KMS-11 (cell line): ENCODE measurements around the gene NPW.

ENCODE experiments used
- H2AFZ ChIP-seq: fragments of 200-600 bp; sonication (generic); 2 replicates; pipeline ENCODE4 v1.6.1; 2016; ENCODE audit warnings: antibody characterized with exemption, mixed run types, low read depth
- H3K27ac ChIP-seq: fragments of 200-600 bp; sonication (generic); 2 replicates; pipeline ENCODE4 v1.6.1; 2016; ENCODE audit warnings: mild to moderate bottlenecking, mixed run types
- H3K27me3 ChIP-seq: fragments of 200-600 bp; sonication (generic); 2 replicates; pipeline ENCODE4 v1.6.1; 2017; ENCODE audit warnings: mild to moderate bottlenecking, low read depth, mixed run types, moderate library complexity; ENCODE audit not compliant: insufficient read depth
- H3K36me3 ChIP-seq: fragments of 200-600 bp; sonication (generic); 2 replicates; pipeline ENCODE4 v1.6.1; 2017; ENCODE audit warnings: mild to moderate bottlenecking, mixed run types; ENCODE audit not compliant: insufficient read depth
- H3K4me1 ChIP-seq: fragments of 200-600 bp; sonication (generic); 2 replicates; pipeline ENCODE4 v1.6.1; 2016; ENCODE audit warnings: mild to moderate bottlenecking, low read depth, mixed run types; ENCODE audit not compliant: poor library complexity, severe bottlenecking
- H3K4me2 ChIP-seq: fragments of 200-600 bp; sonication (generic); 2 replicates; pipeline ENCODE4 v1.7.0; 2016; ENCODE audit warnings: mild to moderate bottlenecking, mixed run types
- H3K4me3 ChIP-seq: fragments of 200-600 bp; sonication (generic); IDR thresholded peaks from 2 replicates; pipeline ENCODE4 v1.6.1; 2017; ENCODE audit warnings: low read depth, low read length, mixed read lengths; ENCODE audit not compliant: insufficient read depth
- H3K79me2 ChIP-seq: fragments of 200-600 bp; sonication (generic); 2 replicates; pipeline ENCODE4 v1.6.1; 2016; ENCODE audit warnings: low read depth, mixed run types; ENCODE audit not compliant: insufficient read depth
- H3K9ac ChIP-seq: fragments of 200-600 bp; sonication (generic); 2 replicates; pipeline ENCODE4 v1.6.1; 2016; ENCODE audit warnings: mild to moderate bottlenecking, mixed run types
- H4K20me1 ChIP-seq: fragments of 200-600 bp; sonication (generic); 2 replicates; pipeline ENCODE4 v1.6.1; 2016; ENCODE audit warnings: mild to moderate bottlenecking, mixed run types; ENCODE audit not compliant: insufficient read depth
- CTCF ChIP-seq: fragments of 200-600 bp; sonication (generic); conservative IDR thresholded peaks from 2 replicates; pipeline ENCODE4 v1.6.1; 2017; ENCODE audit warnings: low read depth, mild to moderate bottlenecking, antibody characterized with exemption, low read length, moderate library complexity, mixed read lengths

The NPW gene

DNA sequence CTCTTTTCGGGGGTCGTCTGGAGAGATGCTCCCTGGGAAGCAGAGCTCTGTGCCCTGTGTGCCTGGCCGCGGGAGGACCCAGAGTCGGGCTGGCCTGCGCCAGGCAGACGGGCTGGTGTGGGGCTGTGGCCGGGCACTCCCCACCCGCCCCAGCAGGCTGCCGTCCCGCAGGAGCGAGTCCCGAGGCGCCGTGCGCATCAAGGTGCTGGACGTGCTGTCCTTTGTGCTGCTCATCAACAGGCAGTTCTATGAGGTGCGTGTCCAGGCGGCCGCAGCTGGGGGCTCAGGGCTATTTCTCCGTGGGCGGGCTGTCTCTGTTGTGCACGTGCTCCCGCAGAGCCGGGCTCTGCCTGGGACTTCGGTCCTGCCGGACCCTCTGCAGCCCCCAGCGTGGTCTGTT lies 43.2 kb downstream of the NPW start:
- TF ChIP-seq CTCF = no peak
- peaks cover 4% of the 10 kb centered on the region; the same call in 1 of the 2 replicates for H3K36me3 ChIP-seq
- H3K4me2 ChIP-seq = no peak overlapping the region
- H3K4me3 ChIP-seq = no peak overlapping the region
- H4K20me1 ChIP-seq = no peaks in the 10 kb centered on the region
- H3K4me1 ChIP-seq = no peaks in the 10 kb centered on the region
- no peaks in the 10 kb centered on the region for H3K27me3 ChIP-seq
- H3K27ac ChIP-seq = no peak overlapping the region
- H3K9ac ChIP-seq = no peak overlapping the region
- H2AFZ ChIP-seq = no peak overlapping the region
- H3K79me2 ChIP-seq = no peaks in the 10 kb centered on the region

DNA sequence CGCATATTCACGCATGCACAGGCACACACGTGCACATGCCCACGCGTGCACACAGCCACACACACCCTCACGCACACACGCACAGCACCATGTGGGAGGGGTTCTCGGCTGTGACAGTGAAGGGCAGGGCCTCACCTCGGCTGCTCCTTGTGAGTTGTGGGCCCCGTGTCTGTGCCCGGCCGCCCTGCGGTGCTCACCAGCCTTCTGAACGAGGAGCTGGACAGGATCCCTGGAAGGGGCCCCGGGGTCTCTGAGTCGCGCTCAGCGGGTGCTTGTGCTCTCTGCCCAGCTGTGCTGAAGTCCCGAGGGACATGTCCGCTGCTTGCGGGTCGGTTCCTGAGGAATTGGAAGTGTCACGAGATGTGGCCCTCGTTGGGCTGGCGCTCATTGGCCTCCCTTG lies 44.3 kb downstream of the NPW start:
- Histone ChIP-seq H3K27ac (no peak overlapping the region), H3K4me1 (no peaks in the 10 kb centered on the region), H3K4me2 (no peak overlapping the region), H4K20me1 (no peaks in the 10 kb centered on the region), H3K27me3 (no peaks in the 10 kb centered on the region), H3K79me2 (no peaks in the 10 kb centered on the region), H2AFZ (no peak overlapping the region), H3K9ac (no peak overlapping the region), H3K4me3 (no peak overlapping the region), H3K36me3 (peaks cover 4% of the 10 kb centered on the region; the same call in 1 of the 2 replicates)
- no peak for TF ChIP-seq CTCF

DNA sequence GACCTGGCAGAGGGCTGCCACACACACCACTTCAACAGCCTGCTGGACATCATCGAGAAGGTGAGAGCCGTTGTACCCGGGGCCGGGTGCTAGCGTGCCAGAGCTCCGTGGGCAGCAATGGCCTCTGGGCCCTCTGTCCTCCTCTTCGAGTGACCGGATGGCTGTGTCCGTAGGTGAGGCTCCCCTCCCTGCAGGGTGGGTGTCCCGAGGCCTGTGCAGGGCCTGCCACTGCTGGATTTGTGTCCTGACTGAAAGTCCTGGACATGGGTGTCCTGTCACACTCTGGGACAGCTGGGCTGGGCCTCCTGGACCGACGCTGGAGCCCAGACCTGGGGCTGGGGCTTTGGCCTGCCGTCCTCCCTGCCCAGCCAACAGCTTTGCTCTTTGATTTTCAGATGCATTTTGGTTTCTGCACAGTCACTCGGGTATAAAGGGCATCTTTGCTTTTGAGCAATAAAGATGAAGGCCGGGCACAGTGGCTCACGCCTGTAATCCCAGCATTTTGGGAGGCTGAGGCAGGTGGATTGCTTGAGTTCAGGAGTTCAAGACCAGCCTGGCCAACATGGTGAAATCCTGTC lies 44.9 kb downstream of the NPW start:
- Histone ChIP-seq H3K4me2 (no peak overlapping the region), H3K36me3 (peaks cover 4% of the 10 kb centered on the region; the same call in 1 of the 2 replicates), H4K20me1 (no peaks in the 10 kb centered on the region), H3K27me3 (no peaks in the 10 kb centered on the region), H3K4me3 (no peak overlapping the region), H3K4me1 (no peaks in the 10 kb centered on the region), H3K27ac (no peak overlapping the region), H3K79me2 (no peaks in the 10 kb centered on the region), H2AFZ (no peak overlapping the region), H3K9ac (no peak overlapping the region)
- TF ChIP-seq CTCF = no peak

- Histone ChIP-seq H3K4me1 (no peaks in the 10 kb centered on the region), H3K4me2 (no peak overlapping the region), H3K27me3 (no peaks in the 10 kb centered on the region), H3K36me3 (peaks cover 4% of the 10 kb centered on the region; the same call in 1 of the 2 replicates), H4K20me1 (no peaks in the 10 kb centered on the region), H3K27ac (no peak overlapping the region), H3K79me2 (no peaks in the 10 kb centered on the region), H3K9ac (no peak overlapping the region), H2AFZ (no peak overlapping the region), H3K4me3 (no peak overlapping the region)
- TF ChIP-seq CTCF = no peak
Measured at GRCh38 chr16:2066139-2066538, 46.6 kb downstream of the NPW start.
